Measurements from ENCODE around the gene PEX3. TPM values are rescaled to one million over a fixed set of nuclear protein-coding genes. Genes with fewer than 3 reads are reported as not detected.

The PEX3 gene
- total and polyA plus RNA-seq, 4 donors: 7.4 to 31.0 (median 12.5) TPM

GRCh38 chr6:143408151-143408786 is 42.3 kb upstream of the PEX3 start:
- Histone ChIP-seq H3K27me3 (ENCODE audit: control insufficient read depth in 3 of 3, insufficient read depth in 3 of 3, low read length in 2 of 3) (no peaks in the 10 kb centered on the region), H3K4me1 (ENCODE audit: control insufficient read depth in 5 of 5, insufficient read depth in 5 of 5, low read length in 5 of 5) (no peaks in the 10 kb centered on the region), H3K36me3 (ENCODE audit: control insufficient read depth in 4 of 4, insufficient read depth in 4 of 4, low read length in 4 of 4) (no peaks in the 10 kb centered on the region), H3K27ac (ENCODE audit: low read depth in 1 of 2, low read length in 1 of 2) (no peak overlapping the region), H3K9me3 (ENCODE audit: control insufficient read depth in 4 of 4, insufficient read depth in 3 of 4, low read length in 3 of 4) (no peaks in the 10 kb centered on the region), H3K4me3 (no peak overlapping the region), H3K9ac (ENCODE audit: insufficient read depth in 1 of 2, low read length in 2 of 2) (no peak overlapping the region)
- ATAC-seq (ENCODE audit: insufficient read depth, low FRiP score) (no peak), DNase-seq (no peak)
- TF ChIP-seq, protein P1, sequence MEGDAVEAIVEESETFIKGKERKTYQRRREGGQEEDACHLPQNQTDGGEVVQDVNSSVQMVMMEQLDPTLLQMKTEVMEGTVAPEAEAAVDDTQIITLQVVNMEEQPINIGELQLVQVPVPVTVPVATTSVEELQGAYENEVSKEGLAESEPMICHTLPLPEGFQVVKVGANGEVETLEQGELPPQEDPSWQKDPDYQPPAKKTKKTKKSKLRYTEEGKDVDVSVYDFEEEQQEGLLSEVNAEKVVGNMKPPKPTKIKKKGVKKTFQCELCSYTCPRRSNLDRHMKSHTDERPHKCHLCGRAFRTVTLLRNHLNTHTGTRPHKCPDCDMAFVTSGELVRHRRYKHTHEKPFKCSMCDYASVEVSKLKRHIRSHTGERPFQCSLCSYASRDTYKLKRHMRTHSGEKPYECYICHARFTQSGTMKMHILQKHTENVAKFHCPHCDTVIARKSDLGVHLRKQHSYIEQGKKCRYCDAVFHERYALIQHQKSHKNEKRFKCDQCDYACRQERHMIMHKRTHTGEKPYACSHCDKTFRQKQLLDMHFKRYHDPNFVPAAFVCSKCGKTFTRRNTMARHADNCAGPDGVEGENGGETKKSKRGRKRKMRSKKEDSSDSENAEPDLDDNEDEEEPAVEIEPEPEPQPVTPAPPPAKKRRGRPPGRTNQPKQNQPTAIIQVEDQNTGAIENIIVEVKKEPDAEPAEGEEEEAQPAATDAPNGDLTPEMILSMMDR (IDR thresholded peaks at IDR 0.05; ENCODE audit: control extremely low read depth, extremely low read depth): no peak

DNA sequence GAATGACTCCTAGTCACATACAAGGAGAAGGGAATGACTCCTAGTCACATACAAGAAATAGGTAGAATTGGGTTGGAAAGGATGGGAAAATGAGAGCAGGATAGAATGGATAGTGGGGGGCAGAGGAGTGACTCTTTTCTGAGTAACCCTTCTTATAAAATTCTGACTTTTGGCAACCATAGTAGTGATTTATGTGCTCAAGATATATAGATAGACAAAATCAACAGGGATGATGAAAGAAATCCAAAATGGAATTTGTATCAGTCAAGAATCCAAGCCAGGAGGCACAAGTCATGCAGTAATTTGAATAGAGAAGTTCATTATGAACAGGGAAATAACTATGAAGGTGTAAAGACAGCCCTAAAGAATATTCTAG is 41.8 kb upstream of the PEX3 start:
- Histone ChIP-seq H3K9ac (ENCODE audit: insufficient read depth in 1 of 2, low read length in 2 of 2) (no peak overlapping the region), H3K4me1 (ENCODE audit: control insufficient read depth in 5 of 5, insufficient read depth in 5 of 5, low read length in 5 of 5) (no peaks in the 10 kb centered on the region), H3K27me3 (ENCODE audit: control insufficient read depth in 3 of 3, insufficient read depth in 3 of 3, low read length in 2 of 3) (no peaks in the 10 kb centered on the region), H3K9me3 (ENCODE audit: control insufficient read depth in 4 of 4, insufficient read depth in 3 of 4, low read length in 3 of 4) (no peaks in the 10 kb centered on the region), H3K27ac (ENCODE audit: low read depth in 1 of 2, low read length in 1 of 2) (no peak overlapping the region), H3K4me3 (no peak overlapping the region), H3K36me3 (ENCODE audit: control insufficient read depth in 4 of 4, insufficient read depth in 4 of 4, low read length in 4 of 4) (no peaks in the 10 kb centered on the region)
- DNase-seq: no peak
- TF ChIP-seq, protein P1 (IDR thresholded peaks at IDR 0.05; ENCODE audit: control extremely low read depth, extremely low read depth): no peak
- ATAC-seq (ENCODE audit: insufficient read depth, low FRiP score): no peak

DNA sequence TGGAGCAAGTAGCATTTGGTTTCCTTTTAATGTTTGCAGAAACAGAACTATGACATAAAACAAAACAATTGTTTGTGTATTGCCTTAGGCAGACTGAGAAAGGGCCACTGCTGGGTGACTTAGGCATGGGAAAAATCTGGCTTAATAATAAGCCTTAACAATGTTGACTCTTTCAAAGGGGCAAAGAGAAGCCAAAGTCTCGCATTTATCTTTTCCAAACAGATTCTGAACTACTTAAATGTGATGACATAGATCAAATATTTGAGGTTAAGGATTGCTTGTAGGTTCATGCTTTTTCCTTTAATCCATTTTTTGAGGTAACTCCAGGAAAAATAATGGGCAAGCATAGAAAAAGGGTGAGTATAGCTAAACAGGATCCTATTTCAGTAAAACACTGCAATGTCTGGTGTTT is 39.7 kb upstream of the PEX3 start:
- Histone ChIP-seq H3K9ac (ENCODE audit: insufficient read depth in 1 of 2, low read length in 2 of 2) (no peak overlapping the region), H3K4me3 (no peak overlapping the region), H3K4me1 (ENCODE audit: control insufficient read depth in 5 of 5, insufficient read depth in 5 of 5, low read length in 5 of 5) (peaks cover 0 to 2% (median 0%) of the 10 kb centered on the region in 5 donors), H3K27me3 (ENCODE audit: control insufficient read depth in 3 of 3, insufficient read depth in 3 of 3, low read length in 2 of 3) (no peaks in the 10 kb centered on the region), H3K36me3 (ENCODE audit: control insufficient read depth in 4 of 4, insufficient read depth in 4 of 4, low read length in 4 of 4) (no peaks in the 10 kb centered on the region), H3K27ac (ENCODE audit: low read depth in 1 of 2, low read length in 1 of 2) (no peak overlapping the region), H3K9me3 (ENCODE audit: control insufficient read depth in 4 of 4, insufficient read depth in 3 of 4, low read length in 3 of 4) (peaks cover 0 to 2% (median 0%) of the 10 kb centered on the region in 4 donors)
- TF ChIP-seq, protein P1 (IDR thresholded peaks at IDR 0.05; ENCODE audit: control extremely low read depth, extremely low read depth): no peak
- ATAC-seq (ENCODE audit: insufficient read depth, low FRiP score): no peak
- no peak for DNase-seq
- 71 to 72% methylated on average over 1 of the region's 1 CpG for WGBS, 2 donors

DNA sequence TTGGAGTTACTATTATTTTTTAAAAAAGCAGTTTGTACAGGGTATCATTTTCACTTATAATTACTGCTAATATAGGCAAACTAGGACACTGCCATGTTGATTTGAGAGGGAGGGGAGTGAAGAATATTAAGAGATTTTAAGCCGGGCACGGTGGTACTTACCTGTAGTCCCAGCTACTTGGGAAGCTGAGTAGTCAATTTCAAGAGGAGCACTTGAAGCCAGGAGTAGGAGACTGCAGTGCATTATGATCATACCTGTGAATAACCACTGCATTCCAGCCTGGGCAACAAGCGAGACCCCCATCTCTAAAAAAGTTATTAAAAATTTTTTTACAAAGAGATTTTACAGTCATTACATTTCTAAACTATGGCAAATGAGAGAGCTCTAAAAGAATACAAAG is 35.8 kb upstream of the PEX3 start:
- no peak for ATAC-seq (ENCODE audit: insufficient read depth, low FRiP score)
- WGBS, 2 donors: 66 to 84% methylated on average over 3 of the region's 3 CpGs

More for the DNA sequence above, 35.8 kb upstream of the PEX3 start:
- Histone ChIP-seq H3K9me3 (ENCODE audit: control insufficient read depth in 4 of 4, insufficient read depth in 3 of 4, low read length in 3 of 4) (peaks cover 0 to 2% (median 0%) of the 10 kb centered on the region in 4 donors), H3K9ac (ENCODE audit: insufficient read depth in 1 of 2, low read length in 2 of 2) (no peak overlapping the region), H3K36me3 (ENCODE audit: control insufficient read depth in 4 of 4, insufficient read depth in 4 of 4, low read length in 4 of 4) (no peaks in the 10 kb centered on the region), H3K27me3 (ENCODE audit: control insufficient read depth in 3 of 3, insufficient read depth in 3 of 3, low read length in 2 of 3) (no peaks in the 10 kb centered on the region), H3K4me1 (ENCODE audit: control insufficient read depth in 5 of 5, insufficient read depth in 5 of 5, low read length in 5 of 5) (peaks cover 0 to 9% (median 0%) of the 10 kb centered on the region in 5 donors), H3K27ac (ENCODE audit: low read depth in 1 of 2, low read length in 1 of 2) (no peak overlapping the region), H3K4me3 (no peak overlapping the region)
- TF ChIP-seq, protein P1 (IDR thresholded peaks at IDR 0.05; ENCODE audit: control extremely low read depth, extremely low read depth): no peak
- DNase-seq: no peak

All from lung (tissue), 12 donors.